NCI-H1694 treated with DMSO at 0.1 percent for 48 hours (cell line): Measurements from ENCODE around the gene CCDC57.
"Not testable (repeated sequence)": the region's sequence is repeated elsewhere in the genome, so short reads cannot be mapped to it uniquely, and the experiment has no call there.

ENCODE experiments used
- DNase-seq: peaks from one replicate; lab custom pipeline; 2025; lab: John Stamatoyannopoulos, UW

Gene CCDC57

GRCh38 chr17:82223517-82223916, 10.9 kb upstream of the CCDC57 start:
- DNase-seq, result no peak

GRCh38 chr17:82222816-82223215, 10.2 kb upstream of the CCDC57 start:
- DNase-seq, result no peak

DNA sequence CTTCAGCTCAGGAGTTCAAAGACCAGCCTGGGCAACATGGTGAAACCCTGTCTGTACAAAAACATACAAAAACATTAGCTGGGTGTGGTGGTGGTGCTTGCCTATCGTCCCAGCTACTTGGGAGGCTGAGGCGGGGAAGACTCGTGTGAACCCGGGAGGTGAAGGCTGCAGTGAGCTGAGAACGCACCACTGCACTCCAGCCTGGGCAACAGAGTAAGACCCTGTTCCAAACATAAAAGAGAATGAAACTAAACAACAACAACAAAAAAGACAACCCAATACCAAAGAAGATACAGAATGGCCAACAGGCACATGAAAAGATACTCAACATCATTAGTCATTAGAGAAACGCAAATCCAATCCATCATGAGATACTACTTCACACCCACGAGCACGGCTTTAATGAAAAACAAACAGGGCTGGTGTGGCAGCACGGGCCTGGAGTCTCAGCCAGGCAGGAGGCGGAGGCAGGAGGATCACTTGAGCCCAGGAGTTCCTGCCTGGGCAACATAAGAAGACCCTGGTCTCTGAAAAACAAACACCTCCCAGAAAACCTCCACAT, 8.8 kb upstream of the CCDC57 start:
- no peak for DNase-seq

DNA sequence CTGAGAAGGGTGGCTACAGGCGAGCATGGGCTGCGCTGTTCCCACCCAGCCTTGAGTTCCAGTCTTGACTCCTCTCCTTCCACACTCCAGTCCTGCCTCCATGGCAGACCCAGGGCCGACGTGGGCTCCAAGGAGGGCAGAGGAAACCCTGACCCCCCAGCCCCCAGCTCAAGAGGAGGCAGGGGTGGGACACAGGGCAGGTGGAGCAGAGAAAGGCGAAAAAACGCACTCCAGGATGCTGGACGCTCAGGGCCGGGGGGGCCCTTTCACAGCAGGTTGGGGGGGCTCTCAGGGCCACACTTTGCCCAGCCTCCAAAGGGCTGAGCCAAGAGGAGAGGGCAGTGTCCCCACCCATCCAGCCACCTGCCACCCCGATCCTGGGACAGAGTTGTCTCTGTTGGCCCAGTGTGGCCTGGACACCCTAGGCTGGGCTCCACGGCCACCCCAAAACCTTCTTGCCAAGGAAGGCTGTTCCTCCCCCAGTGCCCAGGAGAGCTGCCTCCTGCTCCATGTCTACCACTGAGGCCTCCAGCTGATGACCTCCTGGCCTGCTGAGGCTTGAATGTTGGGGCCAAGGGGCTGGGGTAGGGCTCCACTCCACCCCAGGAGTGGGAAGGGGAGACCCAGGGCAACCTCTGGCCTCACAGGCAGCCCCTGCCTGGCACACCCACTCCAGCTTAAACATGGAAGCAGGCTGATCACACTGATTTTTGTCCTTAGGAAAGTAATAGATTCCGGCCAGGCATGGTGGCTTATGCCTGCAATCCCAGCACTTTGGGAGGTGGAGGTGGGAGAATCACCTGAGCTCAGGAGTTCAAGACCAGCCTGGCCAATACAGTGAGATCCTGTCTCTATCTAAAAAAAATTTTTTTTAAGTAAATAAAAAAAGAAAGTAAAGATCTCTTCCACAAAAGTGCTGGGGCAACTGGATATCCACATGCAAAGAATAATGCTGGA, 7.4 kb upstream of the CCDC57 start:
- DNase-seq, result no peak

DNA sequence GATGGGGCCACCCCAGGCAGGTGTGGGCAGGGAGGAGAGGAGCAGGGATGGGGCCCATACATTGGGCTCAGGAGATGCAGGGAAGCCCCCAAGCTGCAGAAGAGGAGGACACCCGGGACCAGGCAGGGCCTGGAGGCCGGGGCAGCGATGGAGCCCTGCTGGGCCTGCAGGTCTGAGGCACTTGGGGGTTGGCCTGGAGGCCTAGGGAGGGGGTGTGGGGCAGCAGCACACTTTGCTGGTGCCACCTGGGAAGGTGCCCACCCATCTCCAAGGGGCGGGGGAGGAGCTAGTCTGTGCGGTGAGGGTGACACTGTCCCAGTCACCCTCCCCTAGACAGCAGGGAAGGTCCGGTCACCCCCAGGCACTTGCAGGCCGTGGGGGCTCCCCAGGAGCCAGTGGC, 6.4 kb upstream of the CCDC57 start:
- DNase-seq, result no peak

GRCh38 chr17:82218349-82219075, 5.9 kb upstream of the CCDC57 start:
- DNase-seq, result no peak

DNA sequence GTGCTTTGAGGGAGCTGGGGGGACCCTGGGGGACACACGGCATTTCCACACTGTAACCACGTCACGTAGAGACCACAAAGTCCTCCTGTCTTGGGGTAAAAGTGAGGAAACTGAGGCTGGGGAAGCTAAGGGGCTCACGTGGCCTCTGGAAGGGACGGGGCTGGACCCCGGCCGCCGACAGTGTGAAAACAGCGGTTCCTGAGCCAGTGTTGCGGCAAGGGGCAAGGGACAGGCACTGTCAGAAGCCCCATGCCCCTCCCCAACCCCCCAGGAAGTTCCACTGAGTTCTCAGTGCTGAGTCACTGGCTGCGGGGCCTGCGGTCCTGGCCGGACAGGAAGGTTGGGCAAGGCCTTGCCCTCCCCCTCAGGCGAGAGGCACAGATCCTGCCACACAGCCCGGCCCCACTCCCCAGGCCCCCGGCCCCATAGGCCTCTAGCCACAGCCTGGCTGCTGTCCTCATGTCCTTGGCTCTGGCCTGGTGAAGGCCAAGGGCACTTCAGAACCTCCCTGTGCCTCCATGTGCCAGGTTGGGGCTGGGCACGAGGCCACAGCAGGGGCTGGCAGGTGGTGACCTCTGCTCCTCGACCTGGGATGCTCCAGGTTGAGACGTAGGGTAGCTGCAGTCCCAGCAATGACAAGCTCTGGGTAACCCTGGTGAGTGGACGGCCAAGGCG, 5.0 kb upstream of the CCDC57 start:
- no peak for DNase-seq

- no peak for DNase-seq
Observed at GRCh38 chr17:82217120-82217529, 4.5 kb upstream of the CCDC57 start.

DNA sequence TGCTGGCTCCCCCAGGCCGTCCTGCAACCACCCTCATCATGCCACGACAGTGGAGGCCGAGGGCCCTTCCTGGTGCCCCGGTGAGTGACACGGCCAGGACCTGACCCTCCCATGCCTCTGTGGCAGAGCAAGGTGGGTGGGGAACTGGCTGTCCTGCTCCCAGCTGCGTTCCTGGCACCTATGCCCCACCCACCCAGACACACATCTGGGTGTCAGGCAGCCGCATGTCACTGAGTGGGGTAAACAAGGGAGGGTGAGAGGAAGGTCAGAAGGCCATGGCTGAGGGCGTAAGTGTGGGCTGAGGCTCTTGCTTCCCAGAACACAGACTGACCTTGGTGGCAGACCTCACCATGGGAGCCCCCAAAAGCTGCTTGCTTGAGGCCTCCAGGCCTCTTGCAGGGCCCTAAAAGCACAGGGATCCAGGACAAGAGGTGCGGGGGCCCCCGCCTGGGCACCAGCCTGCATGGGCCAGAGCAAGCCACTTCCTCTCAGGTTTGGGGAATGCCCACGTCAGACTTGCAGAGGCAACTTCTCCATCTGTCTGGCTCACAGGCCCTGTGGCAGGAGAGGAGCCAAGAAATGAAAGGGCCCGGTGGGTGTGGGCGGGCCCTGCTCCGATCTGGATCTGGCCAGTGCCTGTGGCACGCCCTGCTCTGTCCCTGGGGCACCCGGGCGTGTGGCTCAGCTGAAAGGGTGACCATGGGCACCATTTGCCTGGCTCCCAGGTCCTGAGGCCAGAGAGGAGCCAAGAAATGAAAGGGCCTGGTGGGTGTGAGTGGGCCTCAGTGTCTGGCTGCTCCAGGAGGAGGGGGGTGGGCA, 3.9 kb upstream of the CCDC57 start:
- DNase-seq, result no peak

DNA sequence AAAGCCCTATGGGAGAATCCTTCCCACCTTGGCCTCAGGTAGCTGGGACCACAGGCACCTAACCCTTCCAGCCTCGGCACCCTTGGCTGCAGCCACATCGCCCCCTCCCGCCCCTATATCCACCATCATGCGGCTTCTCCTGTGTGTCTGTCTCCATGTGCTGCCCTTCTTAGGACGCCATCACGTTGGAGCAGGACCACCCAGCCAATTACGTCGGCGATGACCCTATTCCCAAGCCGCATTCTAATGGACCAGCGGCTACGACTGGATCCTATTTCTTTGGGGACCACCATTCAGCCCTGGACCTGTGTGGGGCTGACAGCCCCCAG, 3.3 kb upstream of the CCDC57 start:
- no peak for DNase-seq

GRCh38 chr17:82215095-82215971, 2.7 kb upstream of the CCDC57 start:
- DNase-seq, result no peak

DNA sequence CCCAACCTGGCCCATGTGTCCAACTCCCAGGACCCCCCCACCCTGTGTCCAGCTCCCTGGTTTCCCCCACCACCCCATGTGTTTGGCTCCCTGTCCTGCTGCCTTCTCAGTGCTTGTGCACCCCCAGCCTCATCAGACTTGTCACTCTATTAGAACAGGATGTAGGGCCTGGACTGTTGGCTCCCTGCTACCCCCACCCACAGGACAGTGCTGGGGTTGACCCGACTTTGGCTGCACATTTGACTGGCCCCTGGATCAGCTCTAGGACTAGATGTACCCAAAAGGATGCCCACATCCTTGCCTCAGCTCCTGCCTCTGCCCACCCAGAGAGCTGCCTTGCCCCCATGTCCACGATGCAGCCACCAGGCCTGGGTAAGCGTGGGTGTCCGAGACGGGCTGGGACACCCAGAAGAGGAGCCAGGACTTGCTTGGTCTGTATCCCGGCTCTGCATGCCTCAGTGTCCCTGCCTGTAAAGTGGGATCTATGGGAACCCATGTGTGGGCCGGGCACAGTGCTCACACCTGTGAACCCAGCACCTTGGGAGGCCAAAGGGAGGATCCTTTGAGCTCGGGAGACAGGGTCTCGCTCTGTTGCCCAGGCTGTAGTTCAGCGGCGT, 1.5 kb upstream of the CCDC57 start:
- DNase-seq, result no peak

DNA sequence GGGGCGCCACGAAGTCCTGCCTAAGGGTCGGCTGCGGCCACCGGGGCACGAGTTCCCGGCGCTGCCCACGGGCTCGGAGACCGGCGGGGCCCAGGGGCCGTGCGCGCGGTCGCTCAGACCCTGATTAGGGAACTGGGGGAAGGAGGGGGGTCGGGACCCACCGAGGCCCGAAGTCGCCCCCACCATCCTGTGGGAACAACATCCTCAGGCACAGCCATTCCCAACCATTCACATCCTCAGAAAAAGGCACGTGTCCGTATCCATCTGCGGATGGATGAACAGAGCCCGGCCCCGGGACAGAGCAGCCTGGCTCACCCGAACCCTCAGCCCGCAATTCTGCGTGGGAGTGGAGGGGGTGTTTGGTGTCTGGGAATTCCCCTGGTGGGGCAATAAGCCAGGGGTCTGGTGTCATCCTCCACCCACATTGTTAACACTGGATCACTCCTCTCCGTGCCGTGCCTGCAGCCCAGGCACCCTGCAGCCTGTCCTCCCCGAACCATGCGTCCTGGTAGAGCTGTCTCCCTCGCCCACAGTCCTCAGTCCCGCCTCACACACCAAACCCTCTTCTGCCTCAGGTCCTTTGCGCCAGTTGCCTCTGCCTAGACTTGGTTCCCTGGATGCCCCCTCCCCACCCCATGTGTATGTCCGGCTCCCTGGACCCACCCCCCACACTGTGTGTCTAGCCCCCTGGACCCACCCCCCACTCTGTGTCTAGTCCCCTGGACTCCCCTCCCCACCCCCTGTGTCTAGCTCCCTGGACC, 789 bp upstream of the CCDC57 start:
- peak; percentile 68 for DNase-seq

- DNase-seq, result not testable (repeated sequence)
Observed at GRCh38 chr17:82210655-82211054, 2.0 kb downstream of the CCDC57 start.

- peak; percentile 88 for DNase-seq
Observed at GRCh38 chr17:82205720-82206508, 6.7 kb downstream of the CCDC57 start.

- DNase-seq, result peak; percentile 68
Observed at GRCh38 chr17:82204831-82205719, 7.6 kb downstream of the CCDC57 start.

DNA sequence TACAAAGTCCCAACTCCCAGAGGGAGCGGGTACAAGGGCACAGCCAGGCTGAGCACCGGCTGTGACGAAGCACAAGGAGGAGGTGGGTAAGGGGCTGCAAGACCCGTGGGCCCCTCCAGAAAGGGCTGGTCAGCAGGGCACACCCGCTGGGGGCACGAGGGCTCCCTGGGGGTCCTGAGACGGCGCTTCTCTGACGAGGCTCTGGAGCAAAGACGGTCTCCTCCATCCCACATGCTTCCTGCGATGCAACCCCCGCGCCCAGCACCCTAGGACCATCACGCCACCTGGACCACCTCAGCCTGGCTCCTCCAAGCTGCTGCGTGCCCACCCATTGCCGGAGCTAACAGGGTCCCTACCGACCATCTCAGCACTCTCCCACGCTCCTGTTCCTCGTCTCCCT, 8.7 kb downstream of the CCDC57 start:
- DNase-seq, result no peak
